Measurements from ENCODE around the gene AHI1. TPM values are rescaled to one million over a fixed set of nuclear protein-coding genes. Genes with fewer than 3 reads are reported as not detected.
A peak's percentile ranks its signal among the peaks of the same experiment; 100 is the strongest.
"Not testable (repeated sequence)": the region's sequence is repeated elsewhere in the genome, so short reads cannot be mapped to it uniquely, and the experiment has no call there.

The AHI1 gene
- polyA plus RNA-seq, 10 donors, result 14.5 to 33.9 (median 18.9) TPM

DNA sequence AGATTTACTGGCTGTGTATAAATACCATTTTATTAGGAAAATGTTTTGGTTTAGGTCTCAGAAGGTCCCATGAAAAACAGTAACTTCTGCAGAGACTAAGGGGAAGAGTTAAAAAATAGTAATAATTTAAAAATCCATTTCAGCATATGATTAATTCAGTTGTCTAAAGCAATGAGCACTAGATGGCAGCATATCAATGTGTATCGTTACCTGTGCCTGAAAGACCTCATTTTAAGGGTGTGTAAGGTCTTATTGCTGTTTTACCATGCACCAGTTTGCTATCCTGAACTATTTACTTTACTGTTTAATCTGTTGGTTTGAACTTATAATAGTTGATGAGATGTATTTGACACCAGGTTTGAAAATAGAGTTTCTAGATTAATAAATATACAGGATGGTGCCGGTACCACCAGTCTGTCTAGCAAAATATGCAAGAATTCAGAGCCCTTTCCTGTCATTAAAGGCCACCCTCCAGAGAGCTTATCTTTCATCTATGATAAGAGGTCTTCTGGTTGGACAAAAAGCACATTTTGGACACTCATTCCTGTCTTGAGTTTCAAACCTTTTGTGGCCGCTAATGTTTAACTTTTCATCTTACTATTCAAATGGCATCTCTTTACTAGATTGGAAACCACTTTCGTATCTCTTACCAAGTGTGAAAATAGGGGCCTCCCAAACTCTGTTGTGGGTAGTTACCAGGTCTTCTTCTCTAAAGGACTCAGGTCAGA is 8.9 kb upstream of the AHI1 start:
- DNase-seq, result peak; percentile 48 to 67 (median 52)

DNA sequence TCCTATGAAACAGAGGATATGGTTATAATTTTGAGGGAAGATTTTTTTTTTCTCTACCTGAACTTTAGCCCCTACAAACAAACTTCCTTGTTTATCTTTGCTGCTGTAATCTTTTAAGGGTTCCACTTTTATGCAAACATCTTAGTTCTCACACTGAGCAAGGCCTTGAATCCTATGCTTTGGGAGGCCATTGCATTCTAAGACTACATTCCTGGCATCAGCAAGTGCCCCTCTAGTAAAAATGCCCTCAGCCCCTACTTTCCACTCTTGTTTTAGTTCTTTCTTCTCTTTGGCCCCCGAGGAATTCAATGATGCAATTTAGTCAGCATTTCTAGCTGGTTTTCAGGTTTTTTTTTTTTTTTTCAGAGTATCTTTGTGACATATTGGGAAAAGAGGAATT is 8.1 kb upstream of the AHI1 start:
- no peak for DNase-seq

DNA sequence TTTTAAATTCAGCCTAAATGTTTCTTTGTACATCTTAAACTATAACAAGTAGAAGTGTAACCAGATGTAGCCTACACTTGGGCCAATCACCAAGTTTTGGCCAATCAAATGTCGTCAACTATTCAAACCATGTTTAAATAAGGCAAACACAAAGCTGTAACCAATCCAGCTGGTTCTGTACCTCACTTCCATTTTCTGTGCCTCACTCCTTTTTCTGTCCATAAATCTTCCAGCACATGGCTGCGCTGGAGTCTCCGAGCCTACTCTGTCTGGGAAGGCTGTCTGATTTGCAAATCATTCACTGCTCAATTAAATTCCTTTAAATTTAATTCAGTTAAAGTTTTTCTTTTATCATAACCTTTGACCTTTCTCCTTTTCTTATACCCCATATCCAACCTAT is 7.7 kb upstream of the AHI1 start:
- DNase-seq, result no peak

DNA sequence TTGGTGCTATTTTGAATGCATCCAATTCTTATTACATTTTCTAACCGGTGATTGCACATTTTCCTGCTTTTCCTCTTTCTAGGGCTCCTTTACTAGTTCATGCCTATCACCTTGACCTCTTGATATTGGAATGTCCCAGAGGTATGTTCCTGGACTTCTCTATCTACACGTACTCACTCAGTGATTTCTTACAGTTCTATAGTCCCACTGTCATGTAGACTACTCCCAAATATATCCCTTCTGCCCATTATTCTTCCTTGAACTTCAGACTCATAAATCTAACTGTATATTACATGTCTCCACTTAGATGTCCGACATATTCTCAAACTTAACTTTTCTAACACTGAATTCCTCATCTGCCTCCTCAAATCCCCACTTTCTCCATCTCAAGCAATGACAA is 7.2 kb upstream of the AHI1 start:
- DNase-seq, result no peak

DNA sequence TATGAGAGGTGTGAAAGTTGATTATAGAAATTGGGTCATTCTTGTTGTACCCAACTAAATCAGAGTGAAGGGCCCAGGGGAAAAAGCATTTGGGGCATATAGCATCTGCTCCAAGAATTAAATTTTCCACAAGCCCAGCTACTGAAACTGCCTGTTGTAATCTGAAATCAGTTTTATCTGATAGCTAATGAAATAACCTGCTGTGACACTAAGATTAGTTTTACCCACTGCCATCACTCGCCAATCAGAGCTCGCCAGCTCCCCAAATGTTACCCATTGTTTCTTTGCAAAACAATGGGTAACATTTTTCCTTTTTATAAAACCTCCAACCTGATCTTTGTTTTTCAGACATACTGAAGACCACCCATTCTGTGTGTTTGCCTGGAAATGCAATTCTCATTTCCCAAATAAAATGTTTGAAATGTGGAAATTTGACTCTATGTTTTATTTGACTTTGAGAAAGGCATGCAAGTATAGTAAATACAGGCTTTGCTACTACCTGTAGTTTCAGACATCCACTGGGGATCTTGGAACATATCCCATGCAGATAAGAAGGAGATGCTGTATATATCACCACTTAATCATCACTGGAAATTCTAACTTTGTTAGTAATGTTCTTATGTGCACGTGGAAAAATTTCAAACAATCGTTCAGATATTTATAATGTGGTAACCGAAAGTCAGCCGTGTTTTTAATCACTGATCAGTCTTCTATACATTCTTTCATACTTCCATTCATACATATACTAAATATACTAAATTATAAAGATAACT is 6.3 kb upstream of the AHI1 start:
- no peak for DNase-seq

DNA sequence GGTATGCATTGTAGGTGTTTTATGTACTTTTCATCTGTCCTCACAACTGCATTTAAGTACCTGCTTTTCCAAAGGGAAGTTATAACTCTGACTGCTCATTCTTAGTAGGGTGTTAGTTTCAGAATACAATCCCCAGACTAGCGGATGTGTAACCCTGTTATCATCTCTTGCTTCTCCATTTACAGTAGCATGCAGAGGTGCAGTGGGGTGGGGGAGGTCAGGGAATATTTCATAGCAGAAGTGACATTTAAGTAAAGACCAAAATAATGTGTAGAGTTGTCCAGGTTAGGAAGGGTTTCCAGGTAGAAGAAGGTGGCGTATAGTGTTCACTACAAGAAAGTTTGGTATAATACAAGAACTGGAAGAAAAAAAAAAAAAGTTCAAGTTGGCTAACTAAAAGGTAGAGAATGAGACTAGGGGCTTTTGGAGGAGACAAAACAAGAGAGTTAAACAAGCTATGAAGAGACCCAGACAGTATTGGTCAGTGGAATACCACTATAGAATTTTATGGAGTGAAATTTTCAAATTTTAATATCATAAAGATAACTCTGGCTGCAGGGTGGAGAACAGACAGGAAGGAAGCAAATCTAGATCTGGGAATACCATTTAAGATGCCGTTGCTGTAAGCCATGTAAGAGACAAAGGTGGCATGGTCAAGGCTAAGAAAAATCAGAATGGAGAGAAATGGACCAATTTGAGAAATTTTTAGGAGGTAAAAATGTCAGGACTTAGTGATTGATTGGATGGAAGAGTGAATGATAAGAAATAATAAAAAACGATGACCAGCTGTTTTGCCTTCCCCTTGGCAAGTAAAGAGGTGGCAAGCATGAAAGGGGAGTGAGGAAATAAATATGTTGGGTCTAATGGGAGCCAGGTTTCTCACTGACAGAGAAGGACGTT is 2.2 kb upstream of the AHI1 start:
- DNase-seq, result no peak

DNA sequence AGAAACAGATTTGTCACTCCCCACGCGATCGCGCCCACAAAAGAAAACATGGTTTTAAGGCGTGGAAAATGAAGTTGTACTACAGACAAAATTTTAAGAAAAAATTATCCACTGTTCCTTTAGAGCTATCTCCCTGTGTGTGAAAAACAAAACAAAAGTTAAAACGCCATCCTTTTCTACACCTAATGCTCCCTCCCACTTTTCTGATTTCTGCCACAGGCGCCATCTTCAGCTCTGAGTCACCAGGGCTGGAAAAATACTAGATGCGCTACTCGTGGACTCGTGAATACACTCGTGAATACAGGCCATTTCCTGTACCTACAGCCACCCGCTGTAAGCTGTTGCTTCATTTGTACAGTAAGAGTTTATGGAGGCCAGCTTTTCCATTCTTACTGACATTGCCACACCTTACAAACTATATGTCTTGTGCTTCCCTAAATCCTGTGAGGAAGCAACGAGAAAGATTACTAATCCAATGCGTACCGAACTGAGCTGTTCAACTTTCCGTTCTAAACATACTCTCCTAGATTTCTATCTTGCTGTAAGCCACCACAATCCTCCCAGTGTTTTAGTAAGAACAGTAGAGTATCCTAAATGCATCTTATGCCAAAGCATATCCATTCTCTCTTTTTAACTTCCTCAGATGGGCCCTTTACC is 773 bp upstream of the AHI1 start:
- peak; percentile 83 to 93 (median 87) for DNase-seq

DNA sequence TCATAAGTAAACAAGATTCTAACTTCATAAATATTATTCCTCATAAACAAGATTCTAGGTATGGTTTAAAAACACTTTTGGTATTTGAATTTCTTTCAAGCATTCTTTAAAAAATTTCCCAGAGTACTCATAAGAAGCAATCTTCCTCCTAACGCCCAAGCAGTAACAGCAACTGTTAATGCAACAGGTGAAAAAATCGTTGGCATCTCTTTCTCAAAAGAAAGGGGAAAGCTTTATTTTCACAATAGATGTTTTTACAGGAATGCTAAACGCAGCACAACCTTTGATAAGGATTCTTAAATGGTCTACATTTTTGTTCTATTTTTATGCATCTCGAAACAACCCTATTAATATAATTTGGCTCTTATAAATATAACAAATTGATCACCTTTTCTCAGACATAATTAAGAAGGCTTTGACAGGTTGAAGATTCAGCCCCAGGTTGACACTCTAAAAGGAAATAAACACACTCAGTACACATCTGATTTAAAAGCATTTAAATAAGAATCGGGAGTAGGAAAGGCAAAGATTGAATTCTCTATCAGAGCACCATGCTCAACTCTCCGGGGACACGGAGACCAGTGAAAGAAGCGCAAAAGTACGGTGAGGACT is 634 bp downstream of the AHI1 start:
- DNase-seq, result peak in 1 of 3 donors; percentile 10

DNA sequence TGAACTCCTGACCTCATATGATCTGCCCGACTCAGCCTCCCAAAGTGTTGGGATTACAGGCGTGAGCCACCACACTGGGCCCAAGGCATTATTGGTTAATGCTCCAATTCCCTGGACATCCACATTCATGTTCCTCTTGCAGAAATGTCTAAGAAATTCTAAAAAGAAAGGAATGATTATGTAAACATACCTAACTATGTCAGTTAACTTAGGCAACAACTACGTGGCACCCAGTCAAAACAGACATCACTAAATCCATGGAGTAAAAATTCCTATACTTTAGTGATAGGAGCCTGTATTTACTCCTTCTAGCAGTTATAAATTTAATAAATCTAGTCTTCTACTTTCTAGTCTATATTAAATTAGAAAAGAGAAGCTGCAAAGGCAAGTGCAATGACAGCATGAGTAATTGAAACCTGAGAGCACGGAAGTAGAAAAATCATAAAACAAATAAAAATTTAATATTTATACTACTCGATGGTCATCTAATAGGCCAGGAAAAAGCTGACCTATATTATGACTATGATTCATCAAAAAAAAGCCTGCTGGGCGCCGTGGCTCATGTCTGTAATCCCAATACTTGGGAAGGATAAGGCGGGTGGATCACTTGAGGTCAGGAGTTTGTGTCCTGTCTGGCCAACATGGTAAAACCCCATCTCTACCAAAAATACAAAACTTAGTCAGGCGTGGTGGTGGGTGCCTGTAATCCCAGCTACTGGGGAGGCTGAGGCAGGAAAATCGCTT is 4.2 kb downstream of the AHI1 start:
- no peak for DNase-seq

DNA sequence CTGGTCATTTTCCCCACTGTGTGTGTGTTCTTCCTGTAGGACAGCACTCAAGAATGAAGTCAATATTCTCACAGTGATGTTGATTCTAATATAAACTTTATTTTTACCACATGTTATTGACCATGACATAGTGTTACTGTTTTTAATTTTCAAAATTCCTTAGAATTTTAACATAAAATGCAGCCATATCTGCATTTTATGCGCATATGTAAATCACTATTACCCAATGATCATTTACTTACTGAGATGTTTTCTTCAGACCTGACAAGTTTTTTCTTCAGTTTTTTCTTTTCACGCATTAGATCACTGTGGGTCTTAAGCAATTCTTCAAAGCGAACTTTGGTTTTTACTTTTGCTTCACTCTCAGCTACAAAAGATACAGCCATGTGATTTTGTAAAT is 7.2 kb downstream of the AHI1 start:
- DNase-seq, result no peak

DNA sequence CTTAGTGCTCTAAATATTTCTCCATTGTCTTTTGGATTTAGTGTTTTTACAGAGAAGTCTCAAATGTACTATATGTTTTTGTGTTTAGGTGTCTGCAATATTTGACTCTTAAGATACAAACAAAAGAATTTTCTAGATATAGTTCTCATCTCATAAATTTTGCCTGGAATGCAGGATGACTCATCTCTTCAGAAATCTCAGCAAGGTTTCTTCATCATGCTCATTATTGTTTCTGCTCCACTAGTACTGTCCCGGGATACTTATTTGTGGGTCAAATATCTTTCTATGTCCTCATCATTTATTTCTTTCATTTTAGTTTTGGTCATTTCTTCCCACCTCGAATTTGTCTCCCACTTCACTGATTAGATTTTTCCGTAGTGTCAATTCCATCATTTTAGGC is 9.5 kb downstream of the AHI1 start:
- peak in 1 of 3 donors; percentile 17 for DNase-seq

DNA sequence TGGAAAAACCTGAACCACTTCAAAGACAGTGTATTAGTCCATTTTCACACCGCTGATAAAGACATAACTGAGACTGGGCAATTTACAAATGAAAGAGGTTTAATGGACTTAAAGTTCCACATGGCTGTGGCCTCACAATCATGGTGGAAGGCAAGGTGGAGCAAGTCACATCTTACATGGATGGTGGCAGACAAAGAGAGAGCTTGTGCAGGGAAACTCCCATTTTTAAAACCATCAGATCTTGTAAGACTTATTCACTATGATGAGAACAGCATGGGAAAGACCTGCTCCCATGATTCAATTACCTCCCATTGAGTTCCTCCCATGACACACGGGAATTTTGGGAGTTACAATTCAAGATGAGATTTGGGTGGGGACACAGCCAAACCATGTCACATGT is 13.6 kb downstream of the AHI1 start:
- not testable (repeated sequence) for DNase-seq

DNA sequence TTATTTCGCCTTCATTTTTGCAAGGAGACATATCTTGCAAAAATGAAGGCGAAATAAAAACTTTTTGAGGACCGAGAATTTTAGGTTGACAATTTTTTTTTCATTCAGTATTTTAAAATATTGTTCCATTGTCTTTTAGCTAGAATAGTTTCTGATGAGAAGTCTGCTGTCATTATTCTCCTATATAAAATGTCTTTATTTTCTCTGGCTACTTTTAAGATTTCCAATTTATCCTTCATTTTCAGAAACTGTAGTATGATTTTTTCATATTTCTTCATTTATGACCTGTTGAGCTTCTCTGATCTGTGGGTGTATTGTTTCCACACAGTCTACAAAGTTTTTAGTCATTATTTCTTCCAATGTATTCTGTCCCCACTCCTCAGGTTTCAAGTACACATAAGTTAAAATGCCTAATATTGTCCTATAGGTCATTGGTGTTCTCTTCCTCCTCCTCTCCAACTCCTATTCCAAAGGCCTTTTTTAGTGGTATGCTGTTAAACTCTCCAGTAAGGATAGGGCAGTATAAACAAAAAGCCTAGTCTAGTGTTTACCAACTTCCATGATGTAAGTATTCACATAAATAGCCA is 15.7 kb downstream of the AHI1 start:
- no peak for DNase-seq

DNA sequence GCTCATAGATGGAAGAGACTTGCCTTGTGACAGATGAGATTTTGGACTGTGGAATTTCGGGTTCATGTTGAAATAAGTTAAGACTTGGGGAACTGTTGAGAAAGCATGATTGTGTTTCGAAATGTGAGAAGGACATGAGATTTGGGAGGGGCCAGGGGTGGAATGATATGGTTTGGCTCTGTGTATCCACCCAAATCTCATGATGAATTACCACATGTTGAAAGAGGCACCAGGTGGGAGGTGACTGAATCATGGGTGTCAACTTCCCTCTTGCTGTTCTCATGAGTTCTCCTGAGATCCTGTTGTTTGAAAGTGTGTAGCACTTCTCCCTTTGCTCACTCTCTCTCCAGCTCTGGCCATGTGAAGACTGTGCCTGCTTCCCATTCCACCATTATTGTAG is 17.9 kb downstream of the AHI1 start:
- no peak for DNase-seq

DNA sequence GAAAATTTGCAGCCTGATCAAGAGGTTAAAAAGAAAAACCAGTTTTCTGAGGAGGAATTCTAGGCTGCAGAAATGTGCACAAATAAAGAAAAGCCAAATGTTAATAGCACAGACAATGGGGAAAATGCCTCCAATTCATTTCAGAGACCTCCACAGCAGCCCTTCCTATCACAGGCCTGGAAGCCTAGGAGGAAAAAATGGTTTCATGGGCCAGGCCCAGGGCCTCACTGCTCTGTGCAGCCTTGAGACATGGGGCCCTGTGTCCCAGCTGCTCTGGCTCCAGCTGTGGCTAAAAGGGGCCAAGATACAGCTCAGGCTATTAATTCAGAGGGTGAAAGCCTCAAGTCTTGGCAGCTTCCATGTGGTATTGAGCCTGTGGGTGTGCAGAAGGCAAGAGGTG is 18.9 kb downstream of the AHI1 start:
- DNase-seq, result no peak

DNA sequence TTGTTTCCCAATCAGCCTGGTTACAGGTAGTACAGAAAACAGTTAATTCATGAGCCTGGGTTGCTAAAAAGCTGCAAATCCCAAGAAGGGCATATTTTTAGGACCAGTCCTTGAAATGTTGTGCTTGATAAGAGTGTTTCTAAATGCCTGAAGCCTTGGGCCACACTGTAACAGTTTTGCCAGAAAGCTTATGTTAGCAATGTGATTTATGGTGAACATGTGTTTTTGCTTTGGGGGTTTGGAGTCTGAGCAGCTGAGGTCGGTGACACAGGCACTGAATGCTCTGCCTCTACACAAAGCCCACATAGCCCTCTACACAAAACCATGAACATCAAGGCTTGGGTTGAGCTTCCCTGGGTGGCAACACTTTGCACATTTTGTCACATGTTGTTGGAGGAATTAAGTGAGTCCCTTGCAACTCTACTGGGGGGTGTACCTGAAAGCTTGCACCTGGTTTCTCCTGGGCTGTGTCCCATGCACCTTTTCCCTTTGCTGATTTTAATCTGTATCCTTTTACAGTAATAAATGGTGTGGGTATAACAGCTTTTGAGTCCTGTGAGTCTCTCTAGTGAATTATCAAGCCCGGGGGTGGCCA is 22.2 kb downstream of the AHI1 start:
- peak; percentile 40 to 74 (median 66) for DNase-seq

DNA sequence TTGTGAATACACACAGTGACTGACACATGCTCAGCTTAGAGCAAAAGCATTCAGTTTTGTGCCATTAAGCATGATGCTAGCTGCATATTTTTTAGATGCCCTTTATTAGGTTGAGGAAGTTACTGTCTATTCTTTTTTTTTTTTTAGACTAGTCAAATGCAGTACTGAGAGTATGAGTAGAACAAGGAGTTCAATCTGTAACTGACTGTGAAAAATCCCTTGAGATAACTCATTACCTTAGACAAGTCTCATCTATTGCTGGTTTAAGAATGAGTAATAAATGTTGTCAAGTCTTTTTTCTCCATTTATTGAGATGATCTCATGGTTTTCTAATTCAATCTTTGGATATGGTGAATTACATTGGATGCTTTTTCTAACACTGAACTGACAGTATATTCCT is 23.2 kb downstream of the AHI1 start:
- DNase-seq, result no peak

DNA sequence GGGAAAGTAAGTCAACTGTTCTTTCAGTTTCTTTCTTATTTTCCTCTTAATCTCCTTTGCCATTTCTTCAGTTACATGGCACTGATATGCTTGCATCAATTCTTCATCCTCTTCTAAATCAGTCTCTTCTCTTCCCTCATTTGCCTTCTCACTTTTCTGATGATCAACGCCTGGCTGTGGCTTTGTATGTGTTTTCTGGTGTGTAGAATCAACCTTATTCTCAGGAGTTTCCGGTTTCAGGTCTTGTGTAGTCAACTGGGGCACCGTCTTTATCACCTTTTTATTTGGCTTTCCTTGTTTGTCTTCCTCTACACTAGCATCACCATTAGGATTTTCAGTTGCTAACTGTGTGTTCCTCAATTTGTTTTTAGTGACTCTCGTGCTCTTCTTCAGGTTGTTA is 31.6 kb downstream of the AHI1 start:
- no peak for DNase-seq

DNA sequence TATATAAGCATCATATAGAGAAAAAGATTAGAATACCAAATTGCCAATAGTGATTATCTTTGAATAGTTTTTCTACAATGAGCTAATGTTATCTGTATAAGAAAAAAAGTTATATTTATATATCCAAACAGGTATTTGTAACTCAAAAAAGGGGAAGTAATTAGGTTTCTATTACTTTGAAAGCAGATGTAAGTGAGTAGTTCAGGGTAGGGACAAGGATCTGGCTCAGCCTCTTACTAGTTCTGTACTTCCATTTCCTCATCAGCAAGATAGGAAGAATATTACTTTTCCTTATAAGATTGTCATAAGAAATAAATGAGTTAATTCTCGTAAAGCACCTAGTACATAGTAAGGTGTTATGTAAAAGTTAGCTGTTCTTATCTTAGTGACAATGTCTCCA is 32.2 kb downstream of the AHI1 start:
- no peak for DNase-seq

DNA sequence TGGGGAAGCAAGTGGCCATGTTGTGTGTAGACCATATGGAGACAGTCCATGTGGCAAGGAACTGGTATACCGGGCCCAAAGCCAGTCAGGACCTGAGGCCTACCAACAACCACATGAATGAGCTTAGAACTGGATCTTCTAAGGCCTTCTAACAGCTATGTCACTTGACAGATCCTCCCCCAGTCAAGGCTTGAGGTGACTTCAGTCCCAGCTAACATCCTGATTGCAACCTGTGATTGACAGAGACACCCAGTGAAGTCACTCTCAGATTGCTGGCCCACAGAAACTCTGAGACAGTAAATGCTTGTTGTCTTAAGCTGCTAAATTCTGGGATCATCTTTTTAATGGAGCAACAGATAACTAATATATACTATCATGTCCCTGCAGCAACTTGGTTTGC is 32.9 kb downstream of the AHI1 start:
- DNase-seq, result no peak

All from muscle of back (tissue), 11 donors.